ENCODE measurements around the gene FMN1. TPM values are rescaled to one million over a fixed set of nuclear protein-coding genes. Genes with fewer than 3 reads are reported as not detected.

The FMN1 gene
- total RNA-seq, 1 donor from 2014 or later: 4.3 TPM

GRCh38 chr15:32729700-32730395 lies 464.7 kb downstream of the FMN1 start:
- TF ChIP-seq, protein P1, sequence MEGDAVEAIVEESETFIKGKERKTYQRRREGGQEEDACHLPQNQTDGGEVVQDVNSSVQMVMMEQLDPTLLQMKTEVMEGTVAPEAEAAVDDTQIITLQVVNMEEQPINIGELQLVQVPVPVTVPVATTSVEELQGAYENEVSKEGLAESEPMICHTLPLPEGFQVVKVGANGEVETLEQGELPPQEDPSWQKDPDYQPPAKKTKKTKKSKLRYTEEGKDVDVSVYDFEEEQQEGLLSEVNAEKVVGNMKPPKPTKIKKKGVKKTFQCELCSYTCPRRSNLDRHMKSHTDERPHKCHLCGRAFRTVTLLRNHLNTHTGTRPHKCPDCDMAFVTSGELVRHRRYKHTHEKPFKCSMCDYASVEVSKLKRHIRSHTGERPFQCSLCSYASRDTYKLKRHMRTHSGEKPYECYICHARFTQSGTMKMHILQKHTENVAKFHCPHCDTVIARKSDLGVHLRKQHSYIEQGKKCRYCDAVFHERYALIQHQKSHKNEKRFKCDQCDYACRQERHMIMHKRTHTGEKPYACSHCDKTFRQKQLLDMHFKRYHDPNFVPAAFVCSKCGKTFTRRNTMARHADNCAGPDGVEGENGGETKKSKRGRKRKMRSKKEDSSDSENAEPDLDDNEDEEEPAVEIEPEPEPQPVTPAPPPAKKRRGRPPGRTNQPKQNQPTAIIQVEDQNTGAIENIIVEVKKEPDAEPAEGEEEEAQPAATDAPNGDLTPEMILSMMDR (conservative IDR thresholded peaks at IDR 0.05; ENCODE audit: low read depth, low read length): no peak
- no peak for DNase-seq (ENCODE audit: low read depth)
- no peak overlapping the region for H3K4me3 ChIP-seq (ENCODE audit: low read depth, low read length)

- DNase-seq (ENCODE audit: low read depth): no peak
- H3K4me3 ChIP-seq (ENCODE audit: low read depth, low read length): no peak overlapping the region
- TF ChIP-seq, protein P1 (conservative IDR thresholded peaks at IDR 0.05; ENCODE audit: low read depth, low read length): no peak
These were observed 471.2 kb downstream of the FMN1 start for GRCh38 chr15:32723171-32723948.

- H3K4me3 ChIP-seq (ENCODE audit: low read depth, low read length): no peak overlapping the region
- TF ChIP-seq, protein P1 (conservative IDR thresholded peaks at IDR 0.05; ENCODE audit: low read depth, low read length): no peak
- DNase-seq (ENCODE audit: low read depth): no peak
These were observed 472.4 kb downstream of the FMN1 start for GRCh38 chr15:32722136-32722535.

DNA sequence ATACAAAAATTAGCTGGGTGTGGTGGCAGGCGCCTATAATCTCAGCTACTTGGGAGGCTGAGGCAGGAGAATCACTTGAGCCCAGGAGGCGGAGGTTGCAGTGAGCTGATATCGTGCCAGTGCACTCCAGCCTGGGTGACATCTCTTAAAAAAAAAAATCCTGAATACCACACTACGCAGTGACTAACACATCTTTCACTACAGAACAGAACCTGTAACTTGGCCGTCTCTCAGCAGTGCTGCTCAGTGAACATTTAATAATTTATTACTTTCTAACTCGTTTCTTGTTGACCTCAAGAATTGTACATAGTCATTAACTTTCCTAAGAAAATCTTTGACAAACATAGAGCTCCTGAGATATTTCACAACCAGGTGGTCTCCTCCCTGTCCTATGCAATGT lies 472.9 kb downstream of the FMN1 start:
- H3K4me3 ChIP-seq (ENCODE audit: low read depth, low read length): no peak overlapping the region
- no peak for DNase-seq (ENCODE audit: low read depth)
- TF ChIP-seq, protein P1 (conservative IDR thresholded peaks at IDR 0.05; ENCODE audit: low read depth, low read length): no peak

DNA sequence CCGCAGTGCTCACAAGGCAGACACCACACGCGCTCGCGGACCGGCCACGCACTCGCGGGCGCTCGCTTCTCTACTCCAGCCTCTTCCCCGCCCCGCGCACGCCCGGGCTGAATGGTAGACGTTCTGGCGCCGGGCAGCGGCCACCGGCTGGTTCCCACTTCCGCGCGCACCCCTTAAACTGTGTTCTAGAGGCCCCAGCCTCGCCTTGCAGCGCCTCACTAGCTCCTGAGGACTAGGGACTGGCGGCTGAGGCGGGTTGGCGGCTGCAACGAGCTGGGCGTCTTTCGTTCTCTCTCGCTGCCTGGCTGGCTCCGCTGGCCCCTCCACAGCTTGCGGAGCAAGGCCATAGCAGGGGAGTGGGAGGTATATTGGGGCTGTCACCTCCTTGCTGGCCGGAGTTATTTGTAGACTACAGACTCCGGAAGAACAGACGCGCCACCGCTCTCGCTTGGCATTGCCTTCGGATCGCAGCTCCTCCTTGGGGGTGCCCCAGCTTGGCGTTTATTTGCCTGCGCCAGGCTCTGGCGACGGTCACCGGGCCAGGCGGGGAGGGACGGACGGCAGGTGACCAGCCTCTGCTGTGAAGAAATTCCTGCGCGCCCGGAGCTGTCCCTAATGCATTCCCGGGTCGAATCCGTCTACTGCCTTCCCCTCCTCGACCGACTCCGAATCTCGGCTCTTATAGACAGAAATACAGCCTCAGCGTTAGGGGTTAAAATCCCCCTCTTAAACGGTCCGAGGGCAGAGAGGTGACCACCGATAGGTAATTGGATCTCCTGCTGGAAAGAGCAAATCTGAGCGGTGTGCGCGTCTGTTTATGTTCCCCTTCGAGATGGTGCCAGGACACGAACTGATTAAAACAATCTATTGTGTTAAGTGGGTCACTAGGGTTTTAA lies 475.4 kb downstream of the FMN1 start:
- DNase-seq (ENCODE audit: low read depth): no peak

DNA sequence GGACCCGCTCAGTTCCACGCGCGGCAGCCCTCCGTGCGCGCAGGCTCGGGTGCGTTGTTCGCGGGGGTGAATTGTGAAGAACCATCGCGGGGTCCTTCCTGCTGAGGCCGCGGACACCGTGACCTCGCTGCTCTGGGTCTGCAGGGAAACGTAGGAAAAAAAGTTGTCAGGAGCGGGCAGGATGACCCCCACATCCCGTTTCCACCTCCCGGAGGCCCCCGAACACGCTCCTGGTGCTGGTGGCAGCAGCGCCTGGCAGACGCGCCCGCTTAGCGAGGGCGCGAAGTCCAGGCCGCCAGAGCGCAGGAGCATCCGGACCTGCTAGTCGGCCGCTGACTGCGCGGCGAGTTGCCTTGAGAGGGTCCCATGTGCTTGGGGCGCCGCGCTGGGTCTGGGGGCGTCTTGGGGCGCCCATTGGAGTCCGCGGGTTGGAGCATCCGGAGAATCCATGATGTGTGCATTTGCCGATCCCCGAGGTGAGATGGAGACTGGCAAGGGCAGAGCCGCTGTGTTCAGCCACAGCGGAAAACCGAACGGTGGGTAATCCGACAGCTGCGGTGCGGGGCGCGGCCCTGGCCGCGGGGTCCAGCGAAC lies 476.2 kb downstream of the FMN1 start:
- DNase-seq (ENCODE audit: low read depth): no peak
- H3K4me3 ChIP-seq (ENCODE audit: low read depth, low read length): peak overlapping the region; percentile 53
- TF ChIP-seq, protein P1 (conservative IDR thresholded peaks at IDR 0.05; ENCODE audit: low read depth, low read length): no peak

More for the DNA sequence above, 475.4 kb downstream of the FMN1 start:
- H3K4me3 ChIP-seq (ENCODE audit: low read depth, low read length): peak overlapping the region; percentile 53
- TF ChIP-seq, protein P1 (conservative IDR thresholded peaks at IDR 0.05; ENCODE audit: low read depth, low read length): no peak
